Erythroblast (primary cell): ENCODE data around the gene KIF1A.

ENCODE experiments used
- GATA1 ChIP-seq: IDR thresholded peaks from 2 replicates; pipeline ENCODE4 v1.6.1; 2011; ENCODE audit warnings: low read depth, mild to moderate bottlenecking, control low read depth, low read length, moderate library complexity
- POLR2A ChIP-seq: IDR thresholded peaks from 2 replicates; pipeline ENCODE4 v1.6.1; 2011; ENCODE audit warnings: mild to moderate bottlenecking, low read length

- TF ChIP-seq POLR2A: no peak
- TF ChIP-seq GATA1: no peak
Measured at GRCh38 chr2:240747256-240747655, 72.8 kb downstream of the KIF1A start.
